HG02623 (cell line): ENCODE data around the gene SORT1.
A peak's percentile ranks its signal among the peaks of the same experiment; 100 is the strongest.
"Not testable (repeated sequence)": the region's sequence is repeated elsewhere in the genome, so short reads cannot be mapped to it uniquely, and the experiment has no call there.

Experiments used
- ATAC-seq: cut with Tn5 transposase; IDR thresholded peaks from one replicate; pipeline ENCODE4 v1.9.1; 2021; ENCODE audit warnings: moderate library complexity; ENCODE audit not compliant: unreplicated experiment

The SORT1 gene

DNA sequence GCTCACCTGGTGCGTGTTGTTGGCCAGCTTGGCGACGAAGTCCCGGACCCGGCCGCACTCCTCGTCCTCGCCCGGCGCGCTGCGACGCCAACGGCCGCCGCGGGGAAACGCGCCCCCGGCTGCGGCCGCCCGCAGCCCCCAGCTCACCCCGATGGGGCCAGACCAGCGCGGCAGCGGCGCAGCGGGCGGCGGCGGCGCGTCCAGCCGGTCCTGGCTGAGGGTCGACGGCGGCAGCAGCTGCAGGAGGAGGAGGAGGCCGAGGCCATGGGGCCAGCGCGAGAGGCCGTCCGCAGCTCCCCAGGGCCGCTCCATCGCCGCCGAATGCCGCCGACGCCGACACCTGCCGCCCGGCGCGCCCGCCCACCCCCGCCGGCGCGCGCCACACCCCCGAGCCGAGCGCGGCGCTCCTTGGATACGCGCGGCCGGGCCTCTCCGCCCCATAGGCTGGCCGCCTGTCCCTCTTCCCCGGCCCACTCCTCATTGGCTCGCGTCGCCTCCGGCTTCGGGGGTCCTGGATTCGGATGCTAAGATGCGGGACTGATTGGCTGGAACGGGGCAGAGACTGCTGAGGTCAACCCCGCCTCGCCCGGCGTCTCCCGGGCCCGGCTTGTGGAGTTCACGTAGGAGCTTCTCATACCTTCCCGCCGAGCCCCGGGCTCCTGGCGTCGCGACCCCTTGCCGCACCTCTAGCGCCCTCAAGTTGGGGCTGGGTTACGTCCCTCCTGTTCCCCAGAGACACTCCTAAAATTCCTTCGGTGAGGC lies at the start of gene SORT1:
Gene SORT1, minus strand, starts transcription at position 338 of the 762 bp plus-strand sequence. Its CDS starts 26 bp downstream, at position 312.
- ATAC-seq, result peak; percentile 80

DNA sequence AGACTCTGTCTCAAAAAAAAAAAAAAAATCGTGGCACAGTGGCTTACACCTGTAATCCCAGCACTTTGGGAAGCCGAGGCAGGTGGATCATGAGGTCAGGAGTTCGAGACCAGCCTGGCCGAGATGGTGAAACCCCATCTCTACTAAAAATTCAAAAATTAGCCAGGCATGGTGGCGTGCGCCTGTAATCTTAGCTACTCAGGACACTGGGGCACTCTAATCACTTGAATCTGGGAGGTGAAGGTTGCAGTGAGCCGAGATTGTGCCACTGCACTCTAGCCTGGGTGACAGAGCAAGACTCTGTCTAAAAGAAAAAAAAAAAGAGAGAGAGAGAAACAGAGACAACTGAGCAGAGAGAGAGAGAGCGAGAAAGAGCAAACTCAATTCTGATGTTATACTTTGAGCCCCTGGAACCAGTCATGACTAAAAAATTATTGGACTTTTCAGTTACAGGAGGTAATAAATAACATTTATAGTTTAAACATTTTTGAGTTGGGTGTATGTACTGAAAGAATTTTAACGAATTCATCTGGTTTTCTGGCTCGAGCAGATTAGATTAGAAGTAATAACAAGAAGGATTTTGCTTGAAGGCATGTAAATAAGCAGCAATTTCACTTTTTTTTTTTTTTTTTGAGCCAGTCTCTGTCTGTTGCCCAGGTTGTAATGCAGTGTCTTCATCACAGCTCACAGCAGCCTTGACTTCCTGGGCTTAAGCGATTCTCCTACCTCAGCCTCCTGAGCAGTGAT lies 48.4 kb upstream of the SORT1 start:
- not testable (repeated sequence) for ATAC-seq

DNA sequence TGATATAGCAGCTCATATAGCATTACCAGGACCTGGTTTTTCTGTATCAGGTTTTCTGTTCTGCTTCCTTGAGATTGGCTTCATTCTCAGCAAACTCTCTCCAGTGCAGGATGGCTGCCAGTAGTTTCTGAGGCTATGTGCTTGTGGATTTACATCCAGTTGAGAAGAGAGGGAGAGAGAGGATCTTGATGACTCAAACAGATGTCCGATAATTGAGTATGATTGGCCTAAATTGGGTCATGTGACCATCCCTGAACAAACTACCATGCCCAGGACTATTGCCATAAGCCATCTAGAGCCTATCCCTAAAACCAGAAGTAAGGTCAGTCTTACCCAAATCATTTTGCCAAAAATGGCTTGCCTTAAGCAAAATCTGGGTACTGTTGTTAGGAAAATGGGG lies 46.6 kb upstream of the SORT1 start:
- ATAC-seq, result no peak

DNA sequence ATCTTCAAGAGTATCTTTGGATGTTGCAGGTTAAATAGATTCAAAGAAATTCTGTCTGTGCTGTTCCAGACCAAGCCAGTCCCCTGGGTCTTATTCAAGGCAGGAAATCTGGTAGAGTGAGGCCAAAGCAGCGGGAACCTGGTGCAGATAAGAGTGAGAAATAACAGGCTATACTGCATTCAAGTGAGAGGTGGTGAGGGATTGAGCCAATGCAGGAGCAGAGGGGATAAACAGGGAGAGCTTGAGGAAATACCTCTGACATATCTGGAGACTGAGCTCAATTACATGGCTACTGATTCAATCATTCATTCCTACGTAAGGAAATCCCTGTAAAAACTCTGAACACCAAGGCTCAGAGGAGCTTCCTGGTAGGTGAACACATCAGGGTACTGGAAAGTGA lies 45.8 kb upstream of the SORT1 start:
- ATAC-seq, result no peak

DNA sequence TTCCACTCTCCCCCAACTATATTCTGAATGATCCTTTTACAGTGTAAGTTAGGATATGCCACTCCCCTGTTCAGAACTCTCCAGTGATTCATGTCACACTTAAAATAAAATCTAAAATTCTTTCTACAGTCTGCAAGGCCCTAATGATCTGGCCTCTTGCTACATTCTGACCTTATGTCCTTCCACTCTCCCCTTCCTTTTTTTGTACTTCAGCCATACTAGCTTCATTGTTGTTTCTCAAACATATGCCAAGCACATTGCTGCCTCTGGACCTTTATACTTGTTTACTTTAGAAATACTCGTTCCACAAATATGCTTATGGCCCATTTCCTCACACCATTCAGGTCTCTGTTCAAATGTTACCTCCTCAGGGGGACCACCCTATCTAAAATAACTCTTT lies 43.4 kb upstream of the SORT1 start:
- ATAC-seq, result no peak

DNA sequence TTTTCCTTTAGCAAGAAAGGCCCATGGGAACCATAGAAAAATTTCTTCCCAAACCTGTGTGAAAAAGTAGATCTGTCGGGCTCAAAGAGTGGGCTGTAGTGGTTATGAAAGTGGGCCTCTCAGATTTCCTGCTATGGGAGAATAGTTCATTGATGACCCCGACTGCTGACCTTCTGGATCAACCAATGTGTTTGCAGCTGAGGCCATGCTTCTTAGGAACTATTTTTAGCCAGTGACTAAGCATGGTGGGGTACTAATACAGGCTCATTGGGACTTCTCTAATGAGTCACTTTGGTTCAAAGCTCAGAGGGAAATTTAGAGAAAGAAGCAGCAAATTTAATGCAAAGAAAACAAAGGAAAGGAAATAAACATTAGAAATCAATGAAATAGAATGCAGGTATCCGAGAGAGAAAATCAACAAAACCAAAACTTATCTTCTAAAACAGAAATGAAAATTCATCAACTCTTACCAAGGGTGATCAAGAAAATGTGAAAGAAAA lies 41.1 kb upstream of the SORT1 start:
- ATAC-seq, result no peak

DNA sequence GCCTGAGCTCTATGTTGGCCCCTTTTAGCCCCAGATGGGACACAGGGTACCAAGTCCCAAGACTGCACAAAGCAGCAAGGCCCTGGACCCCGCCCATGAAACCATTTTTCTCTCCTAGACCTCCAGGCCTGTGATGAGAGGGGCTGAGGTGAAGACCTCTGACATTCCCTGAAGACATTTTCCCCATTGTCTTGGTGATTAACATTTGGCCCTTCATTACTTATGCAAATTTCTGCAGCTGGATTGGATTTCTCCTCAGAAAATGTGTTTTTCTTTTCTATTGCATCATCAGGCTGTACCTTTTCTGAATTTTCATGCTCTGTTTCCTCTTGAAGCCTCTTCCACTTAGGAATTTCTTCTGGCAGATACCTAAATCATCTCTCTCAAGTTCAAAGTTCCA lies 36.8 kb upstream of the SORT1 start:
- ATAC-seq, result no peak

DNA sequence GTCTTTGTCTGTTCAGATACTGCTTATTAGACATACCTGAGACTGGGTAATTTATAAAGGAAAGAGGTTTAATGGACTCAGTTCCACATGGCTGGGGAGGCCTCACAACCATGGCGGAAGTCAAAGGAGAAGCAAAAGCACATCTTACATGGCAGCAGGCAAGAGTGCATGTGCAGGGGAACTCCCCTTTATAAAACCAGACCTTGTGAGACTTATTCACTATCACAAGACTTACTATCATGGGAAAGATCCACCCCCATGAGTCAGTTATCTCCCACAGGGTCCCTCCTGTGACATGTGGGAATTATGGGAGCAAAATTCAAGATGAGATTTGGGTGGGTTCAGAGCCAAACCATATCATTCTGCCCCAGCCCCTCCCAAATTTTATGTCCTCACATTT lies 35.6 kb upstream of the SORT1 start:
- ATAC-seq, result no peak

DNA sequence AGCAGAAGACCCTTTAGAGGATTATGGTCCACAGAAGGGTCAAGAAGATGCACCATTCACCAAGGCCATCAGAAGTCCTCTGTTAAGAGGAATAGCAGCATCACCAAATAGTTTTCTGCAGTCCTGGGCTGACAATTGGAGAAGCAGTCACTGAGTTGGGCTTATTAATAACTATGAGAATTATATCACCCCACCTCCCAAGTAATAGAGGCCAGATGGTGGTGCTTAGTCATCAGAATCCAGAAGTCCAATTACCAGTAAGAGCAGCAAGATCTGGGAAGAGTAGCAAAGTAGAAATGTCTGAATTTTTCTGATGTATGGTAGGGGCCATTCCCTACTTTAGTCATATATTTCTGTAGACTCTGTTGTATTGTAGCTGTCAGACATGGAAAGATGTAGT lies 34.6 kb upstream of the SORT1 start:
- ATAC-seq, result no peak

DNA sequence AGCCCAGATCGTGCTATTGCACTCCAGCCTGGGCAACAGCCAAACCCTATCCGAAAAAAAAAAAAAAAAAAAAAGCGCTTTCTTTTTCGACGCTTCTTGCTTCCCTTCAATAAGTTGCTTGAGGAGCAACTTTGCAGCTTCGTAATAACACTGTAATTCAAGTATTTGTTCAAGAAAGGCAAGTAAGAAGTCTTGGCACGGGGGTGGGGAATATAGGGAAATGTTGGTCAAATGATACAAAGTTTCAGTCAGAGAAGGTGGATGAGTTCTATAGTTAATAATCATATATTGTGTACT lies 29.4 kb upstream of the SORT1 start:
- ATAC-seq, result no peak

DNA sequence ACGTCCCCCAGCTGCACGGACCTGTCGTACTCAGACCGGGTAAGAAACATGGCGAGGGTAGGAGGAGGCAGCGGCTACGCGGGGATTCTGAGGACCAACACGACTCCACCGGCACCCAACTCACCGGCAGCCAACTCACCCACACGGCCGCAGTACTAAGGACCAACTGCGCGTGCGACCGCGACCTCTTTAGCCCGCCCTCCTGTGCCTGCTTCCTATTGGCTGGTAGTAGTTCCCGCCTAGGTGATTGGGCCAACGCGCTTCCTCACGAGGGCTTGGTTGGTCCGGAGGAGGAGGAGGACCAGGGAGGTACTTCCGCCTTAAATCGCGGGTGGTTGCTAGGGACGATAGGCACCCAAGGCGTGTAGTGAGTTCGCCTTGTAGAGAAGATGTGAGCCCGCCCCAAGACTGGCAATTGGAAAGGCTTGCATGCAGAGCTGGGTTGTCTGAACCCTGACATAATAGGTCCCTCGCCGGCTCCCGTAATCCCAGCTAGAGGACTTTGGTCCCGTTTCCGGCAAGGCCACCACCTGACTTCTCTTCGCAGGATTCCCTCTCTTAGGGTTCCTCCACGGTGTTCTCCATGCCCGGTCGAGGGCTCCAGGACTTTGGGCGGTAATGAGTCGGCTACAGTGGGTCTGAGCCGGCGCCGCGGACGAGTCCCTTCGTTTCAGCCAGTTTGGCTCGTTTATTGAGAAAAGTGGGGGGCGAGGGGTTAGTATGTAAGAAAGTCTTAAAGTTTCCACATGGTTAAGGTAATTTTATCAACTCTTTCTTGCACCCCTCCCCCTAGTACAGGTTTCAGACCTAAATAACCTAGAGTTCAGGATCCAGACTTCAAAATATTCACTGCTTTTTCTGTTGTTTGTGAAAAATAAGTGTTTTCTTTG lies 28.8 kb upstream of the SORT1 start, which contains the start of gene PSMA5:
Gene PSMA5, minus strand, starts transcription at position 168 of the 890 bp plus-strand sequence. Its CDS starts 118 bp downstream, at position 50.
- peak; percentile 95 for ATAC-seq

DNA sequence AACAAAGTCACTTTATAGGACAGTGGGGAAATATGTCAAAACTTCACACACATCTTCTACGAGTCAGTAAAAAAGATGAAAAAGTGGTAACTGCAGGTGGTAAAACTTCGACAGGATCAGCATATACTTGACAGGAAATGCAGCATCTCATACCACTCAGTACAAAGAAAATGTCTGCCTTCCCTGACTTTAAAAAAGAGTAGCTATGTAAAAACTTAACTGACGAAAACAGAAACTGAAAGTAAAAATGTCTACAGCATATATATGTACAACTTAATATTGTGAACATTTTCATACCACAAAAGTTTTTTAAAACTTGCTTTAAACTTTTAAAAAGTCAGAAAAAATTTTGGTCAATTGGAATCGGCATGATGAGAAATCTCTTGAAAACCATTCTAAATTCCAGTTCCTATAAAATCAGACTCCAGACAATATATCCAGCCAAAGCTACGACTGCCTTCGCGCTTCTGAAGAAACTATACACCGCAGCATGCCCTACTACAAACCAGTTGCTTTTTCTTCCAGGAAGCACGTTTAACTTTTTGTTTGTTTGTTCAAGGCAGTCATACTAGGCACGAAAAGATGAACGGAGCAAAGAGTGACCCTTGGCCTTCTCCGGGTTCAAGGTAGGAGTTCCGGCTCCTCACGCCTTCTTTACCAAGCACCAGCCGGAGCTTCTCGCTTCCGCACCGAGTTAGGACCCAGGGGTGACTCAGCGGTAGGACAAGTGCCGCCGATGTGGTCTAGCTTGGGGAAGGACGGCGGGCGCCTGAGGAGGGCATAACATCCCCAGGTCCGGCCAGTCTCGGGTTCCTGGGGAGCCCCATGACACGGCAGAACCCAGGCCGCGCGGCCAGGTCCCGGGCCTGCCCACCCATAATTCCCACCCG lies 27.9 kb upstream of the SORT1 start:
- peak; percentile 23 for ATAC-seq

DNA sequence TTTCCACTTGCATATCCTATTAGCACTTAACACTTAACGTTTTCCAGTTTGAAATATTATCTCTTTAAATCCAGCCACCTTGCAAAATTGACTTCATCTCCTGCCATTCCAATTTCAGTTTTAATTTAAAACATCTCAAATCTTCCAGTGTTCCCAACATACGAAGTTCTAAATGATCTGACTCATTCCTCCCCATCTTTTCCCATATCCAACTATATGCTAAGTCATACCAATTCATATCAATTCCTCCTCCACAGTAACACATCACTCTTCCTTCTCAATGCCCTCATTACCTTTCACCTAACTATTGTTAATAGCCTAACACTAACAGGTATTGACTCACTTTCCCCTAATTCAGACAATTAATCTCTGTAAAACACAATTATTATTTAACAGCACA lies 25.8 kb upstream of the SORT1 start:
- no peak for ATAC-seq

DNA sequence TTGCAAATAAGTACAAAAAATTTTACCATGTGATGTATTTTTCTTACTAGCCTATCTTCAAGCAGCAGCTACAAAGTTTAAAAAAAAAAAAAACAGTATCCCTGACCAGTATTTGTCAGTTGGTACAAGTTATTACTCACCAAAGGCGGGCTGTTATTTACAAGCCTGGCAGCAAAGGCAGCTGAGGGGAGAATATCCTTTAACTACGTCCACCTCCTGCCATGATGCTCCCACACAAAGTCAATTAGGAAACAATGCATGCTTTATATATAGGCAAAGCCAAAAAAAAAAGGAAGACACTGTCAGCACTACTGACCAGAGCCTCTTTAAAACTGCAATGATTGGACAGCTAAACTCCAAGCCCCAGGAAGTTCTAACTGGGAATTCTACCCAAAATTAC lies 14.8 kb upstream of the SORT1 start:
- no peak for ATAC-seq

DNA sequence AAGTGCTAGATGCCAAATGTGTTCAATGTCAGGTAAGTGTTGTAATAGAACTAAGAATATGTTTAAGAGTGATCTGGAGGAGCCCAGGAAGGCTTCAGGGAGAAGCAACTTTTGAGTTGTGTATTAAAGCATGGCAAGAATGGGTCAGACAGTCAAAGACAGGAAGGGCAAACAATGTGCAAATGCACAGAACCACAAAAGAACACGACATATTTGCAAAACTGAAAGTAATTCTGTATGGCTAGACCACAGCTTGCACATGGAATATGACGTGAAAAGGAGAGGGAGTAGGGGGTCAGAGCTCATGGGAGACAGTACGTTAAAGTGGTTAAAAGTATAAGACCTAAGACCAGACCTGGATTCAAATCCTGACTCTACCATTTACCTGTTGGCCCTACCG lies 7.1 kb upstream of the SORT1 start:
- ATAC-seq, result no peak

DNA sequence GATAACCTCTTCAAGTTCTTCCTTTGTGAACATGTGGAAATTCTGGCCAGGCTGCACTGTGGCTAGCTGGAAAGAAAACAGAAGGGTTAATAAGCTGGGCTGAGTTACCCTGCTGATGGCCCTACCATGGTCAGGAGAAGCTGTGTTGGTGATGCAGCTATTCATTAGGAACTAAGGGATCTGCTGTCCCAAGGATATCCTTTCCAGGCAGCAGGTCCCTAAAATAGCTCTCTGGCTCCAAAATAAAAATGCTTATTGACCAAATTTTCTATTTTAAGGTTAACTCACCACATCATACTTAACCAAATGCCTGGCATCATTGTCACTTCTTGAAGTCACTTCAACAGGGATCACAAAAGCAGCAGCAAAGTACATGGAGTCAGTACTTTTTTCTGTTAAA lies 4.3 kb upstream of the SORT1 start:
- ATAC-seq, result no peak

DNA sequence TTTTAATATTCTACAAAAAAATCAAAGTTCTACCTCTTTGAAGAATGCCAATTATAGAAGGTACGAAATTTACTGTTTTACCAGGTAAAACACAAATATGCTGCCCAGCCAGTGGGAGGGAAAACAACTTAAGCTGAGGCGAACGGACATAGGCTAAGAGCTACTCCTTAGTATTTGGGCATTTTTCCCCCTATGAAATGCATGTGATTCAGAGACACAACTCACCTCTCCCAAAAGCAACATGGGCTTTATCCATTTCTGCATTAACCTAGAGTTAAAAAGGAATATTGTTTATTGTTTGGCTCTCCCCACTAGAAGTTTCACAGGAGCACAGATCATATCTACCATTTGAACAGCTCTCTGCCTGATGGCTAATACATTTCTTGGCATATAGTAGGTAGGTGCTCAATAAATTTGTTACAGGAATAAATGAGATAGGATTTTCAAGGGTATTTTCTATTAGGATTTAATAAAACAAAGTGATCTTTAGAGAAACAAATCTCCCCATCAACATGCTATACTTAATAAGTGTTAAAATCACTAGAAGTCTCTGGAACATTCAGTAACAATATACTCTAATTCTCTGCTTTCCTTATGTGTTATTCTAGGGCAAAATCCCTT lies 2.4 kb upstream of the SORT1 start:
- ATAC-seq, result no peak

DNA sequence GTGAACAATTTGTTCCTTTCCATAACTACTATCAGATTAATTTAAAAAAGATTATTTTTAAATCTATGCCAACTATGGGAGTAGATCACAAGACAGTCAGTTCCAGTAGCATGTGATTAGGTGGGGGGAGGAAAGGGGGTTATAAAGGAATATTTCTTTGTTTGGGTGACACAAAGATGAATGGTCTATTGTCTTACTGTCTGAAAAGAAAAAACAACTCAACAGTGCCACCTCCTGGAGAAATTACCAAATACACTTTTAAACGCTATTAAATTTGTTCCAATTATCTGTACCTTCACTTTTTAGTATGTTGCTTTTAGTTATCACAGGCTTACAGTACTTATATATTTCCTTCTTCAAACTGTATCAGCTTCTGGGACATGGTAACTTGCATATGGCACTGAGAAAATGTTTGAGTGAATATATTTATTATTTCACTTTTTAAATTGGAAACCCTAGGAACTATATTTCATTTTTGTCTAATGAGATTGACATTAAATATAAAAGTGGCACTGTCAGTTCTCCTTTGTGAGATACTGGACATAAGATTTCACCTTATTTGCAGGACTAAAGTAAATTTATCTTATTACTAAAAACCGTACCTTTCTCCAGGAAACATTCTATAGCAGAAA lies 1.7 kb upstream of the SORT1 start:
- ATAC-seq, result no peak
